HS-5 (cell line): Measurements from ENCODE around the gene GPR68.
"Not testable (repeated sequence)": the region's sequence is repeated elsewhere in the genome, so short reads cannot be mapped to it uniquely, and the experiment has no call there.

ENCODE experiments used
- DNase-seq: peaks from one replicate; pipeline ENCODE4 v3.0.0-alpha.2; 2012; ENCODE audit warnings: low read depth

GPR68 gene

GRCh38 chr14:91228112-91229004 lies 16.1 kb downstream of the GPR68 start:
- peak; percentile 24 for DNase-seq

GRCh38 chr14:91227183-91227628 lies 17.3 kb downstream of the GPR68 start:
- no peak for DNase-seq

- not testable (repeated sequence) for DNase-seq
These were observed 18.1 kb downstream of the GPR68 start for GRCh38 chr14:91226360-91226759.

- DNase-seq: no peak
These were observed 19.5 kb downstream of the GPR68 start for GRCh38 chr14:91225025-91225424.

- no peak for DNase-seq
These were observed 21.3 kb downstream of the GPR68 start for GRCh38 chr14:91223028-91223783.

- no peak for DNase-seq
These were observed 23.2 kb downstream of the GPR68 start for GRCh38 chr14:91221270-91221669.

- DNase-seq: no peak
These were observed 23.9 kb downstream of the GPR68 start for GRCh38 chr14:91220581-91221000.

GRCh38 chr14:91219517-91220389 lies 24.8 kb downstream of the GPR68 start:
- DNase-seq: no peak

- DNase-seq: no peak
These were observed 26.5 kb downstream of the GPR68 start for GRCh38 chr14:91218014-91218413.

GRCh38 chr14:91216731-91217226 lies 27.7 kb downstream of the GPR68 start:
- DNase-seq: no peak

- DNase-seq: no peak
These were observed 29.1 kb downstream of the GPR68 start for GRCh38 chr14:91215381-91215780.

- no peak for DNase-seq
These were observed 30.2 kb downstream of the GPR68 start for GRCh38 chr14:91214306-91214705.

GRCh38 chr14:91211017-91211416 lies 33.5 kb downstream of the GPR68 start:
- no peak for DNase-seq

GRCh38 chr14:91207008-91207407 lies 37.5 kb downstream of the GPR68 start:
- DNase-seq: no peak

GRCh38 chr14:91205459-91205858 lies 39.0 kb downstream of the GPR68 start:
- DNase-seq: no peak

GRCh38 chr14:91204657-91205056 lies 39.8 kb downstream of the GPR68 start:
- no peak for DNase-seq

- DNase-seq: no peak
These were observed 42.1 kb downstream of the GPR68 start for GRCh38 chr14:91202234-91202974.

- DNase-seq: not testable (repeated sequence)
These were observed 43.7 kb downstream of the GPR68 start for GRCh38 chr14:91200802-91201201.

- no peak for DNase-seq
These were observed 46.9 kb downstream of the GPR68 start for GRCh38 chr14:91197631-91198030.

- DNase-seq: no peak
These were observed 48.6 kb downstream of the GPR68 start for GRCh38 chr14:91195881-91196280.

- no peak for DNase-seq
These were observed 51.4 kb downstream of the GPR68 start for GRCh38 chr14:91193069-91193468.
